ENCODE results near the gene CCDC9.

CCDC9 gene

GRCh38 chr19:47302249-47302648 lies 45.9 kb downstream of the CCDC9 start:
- DNase-seq, result no peak

- no peak for DNase-seq
Observed at GRCh38 chr19:47303966-47304365, 47.6 kb downstream of the CCDC9 start.

GRCh38 chr19:47305309-47305751 lies 49.0 kb downstream of the CCDC9 start:
- DNase-seq, result peak; percentile 86

GRCh38 chr19:47306303-47306702 lies 50.0 kb downstream of the CCDC9 start:
- DNase-seq, result no peak

GRCh38 chr19:47309038-47309437 lies 52.7 kb downstream of the CCDC9 start:
- peak; percentile 63 for DNase-seq

GRCh38 chr19:47309608-47310007 lies 53.3 kb downstream of the CCDC9 start, which contains the start of gene C5AR1:
C5AR1 (plus strand) TSS chr19:47309861; CDS start chr19:47309896, 35 bp downstream.
- peak; percentile 15 for DNase-seq

- no peak for DNase-seq
Observed at GRCh38 chr19:47310323-47310722, 54.0 kb downstream of the CCDC9 start.

GRCh38 chr19:47310819-47311218 lies 54.5 kb downstream of the CCDC9 start:
- DNase-seq, result peak; percentile 18

GRCh38 chr19:47312366-47313006 lies 56.2 kb downstream of the CCDC9 start:
- no peak for DNase-seq

- DNase-seq, result no peak
Observed at GRCh38 chr19:47313754-47314295, 57.5 kb downstream of the CCDC9 start.

GRCh38 chr19:47315125-47315821 lies 58.9 kb downstream of the CCDC9 start:
- DNase-seq, result peak; percentile 88

- DNase-seq, result no peak
Observed at GRCh38 chr19:47316513-47316912, 60.2 kb downstream of the CCDC9 start.

- no peak for DNase-seq
Observed at GRCh38 chr19:47319923-47320871, 63.9 kb downstream of the CCDC9 start.
